DMS79 (cell line): ENCODE results near the gene ABCA7.

Experiments used
- DNase-seq: peaks from one replicate; lab custom pipeline; 2025; lab: John Stamatoyannopoulos, UW

The ABCA7 gene

GRCh38 chr19:1086613-1087012 is 46.7 kb downstream of the ABCA7 start:
- no peak for DNase-seq

GRCh38 chr19:1087813-1088415 is 48.0 kb downstream of the ABCA7 start:
- no peak for DNase-seq

GRCh38 chr19:1088416-1089010 is 48.6 kb downstream of the ABCA7 start:
- no peak for DNase-seq

GRCh38 chr19:1089126-1089771 is 49.3 kb downstream of the ABCA7 start:
- DNase-seq: no peak

- DNase-seq: no peak
Observed at GRCh38 chr19:1089891-1090290, 50.0 kb downstream of the ABCA7 start.

GRCh38 chr19:1090731-1091543 is 51.0 kb downstream of the ABCA7 start:
- no peak for DNase-seq

- DNase-seq: no peak
Observed at GRCh38 chr19:1091544-1092175, 51.8 kb downstream of the ABCA7 start.

- no peak for DNase-seq
Observed at GRCh38 chr19:1093330-1093729, 53.4 kb downstream of the ABCA7 start.

GRCh38 chr19:1093811-1094553 is 54.1 kb downstream of the ABCA7 start:
- no peak for DNase-seq

GRCh38 chr19:1094655-1094977 is 54.7 kb downstream of the ABCA7 start:
- no peak for DNase-seq

- peak; percentile 89 for DNase-seq
Observed at GRCh38 chr19:1094978-1095701, 55.2 kb downstream of the ABCA7 start, which contains the start of gene POLR2E. Gene POLR2E, minus strand, starts transcription at chr19:1095375. Its CDS starts 60 bp downstream, at chr19:1095315.

GRCh38 chr19:1097810-1098176 is 57.9 kb downstream of the ABCA7 start:
- DNase-seq: no peak

- no peak for DNase-seq
Observed at GRCh38 chr19:1098177-1099051, 58.5 kb downstream of the ABCA7 start.

GRCh38 chr19:1101337-1101698 is 61.4 kb downstream of the ABCA7 start:
- no peak for DNase-seq

- no peak for DNase-seq
Observed at GRCh38 chr19:1102407-1103131, 62.7 kb downstream of the ABCA7 start.

GRCh38 chr19:1103132-1103707 is 63.3 kb downstream of the ABCA7 start:
- DNase-seq: no peak

- DNase-seq: peak; percentile 97
Observed at GRCh38 chr19:1103708-1104310, 63.9 kb downstream of the ABCA7 start, which contains the start of gene GPX4. Gene GPX4, plus strand, starts transcription at chr19:1103994. Its CDS starts 50 bp downstream, at chr19:1104044.

- DNase-seq: peak; percentile 15
Observed at GRCh38 chr19:1104311-1105007, 64.6 kb downstream of the ABCA7 start.
